DMS53 (cell line): ENCODE measurements around the gene PSRC1.
"Not testable (repeated sequence)": the region's sequence is repeated elsewhere in the genome, so short reads cannot be mapped to it uniquely, and the experiment has no call there.

Source experiments
- DNase-seq: peaks from one replicate; lab custom pipeline; 2025; lab: John Stamatoyannopoulos, UW

The PSRC1 gene

DNA sequence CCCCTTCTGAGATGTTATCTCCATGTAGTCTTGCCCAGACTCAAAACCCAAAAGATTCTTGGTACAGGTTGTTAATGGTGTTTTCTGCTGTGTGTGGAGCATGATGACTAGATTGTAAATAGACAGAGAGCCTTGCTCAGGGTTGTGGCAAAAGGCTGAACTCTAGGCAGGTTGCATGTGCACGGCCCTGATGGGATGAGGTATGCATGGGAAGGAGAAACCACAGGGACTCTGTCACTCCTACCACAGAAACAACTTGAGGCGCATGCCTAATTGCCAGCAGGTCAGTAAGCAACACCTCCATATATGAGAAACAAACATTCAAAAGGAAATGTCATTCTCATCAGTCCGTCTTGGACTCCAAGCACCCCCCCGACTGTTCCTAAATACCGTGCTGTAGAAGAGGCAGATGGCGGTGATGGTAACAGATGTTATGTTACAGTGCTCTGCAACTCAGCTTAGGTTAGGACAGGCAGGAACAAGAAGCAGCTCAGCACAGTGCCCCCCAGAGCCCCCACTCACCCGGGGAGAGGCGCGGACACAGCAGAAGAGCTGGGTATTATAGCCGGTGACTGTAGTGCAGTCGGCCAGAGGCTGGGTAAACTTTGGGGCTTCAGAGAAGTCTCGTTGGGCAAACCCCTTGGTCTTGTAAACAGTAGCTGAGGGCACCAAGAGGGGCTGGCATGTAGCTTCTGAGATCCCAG, 12.9 kb upstream of the PSRC1 start:
- DNase-seq, result no peak

DNA sequence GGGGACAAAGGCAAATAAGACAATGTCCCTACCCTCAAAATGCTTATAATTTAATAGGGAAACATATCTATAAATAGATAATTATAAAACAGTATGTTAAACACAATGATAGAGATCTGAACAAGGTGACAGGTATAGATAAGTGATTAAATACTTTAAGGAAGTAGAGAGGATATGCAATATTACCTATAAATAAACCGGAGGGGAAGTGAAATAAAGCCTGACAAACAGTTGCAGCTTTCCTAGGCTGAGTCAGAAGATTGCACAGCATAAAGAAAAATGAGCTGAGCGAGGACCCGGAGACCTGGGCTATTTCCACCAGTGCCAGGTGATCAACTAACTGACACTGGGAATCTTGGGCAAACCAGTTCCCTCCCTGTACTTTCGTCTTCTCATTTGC, 11.5 kb upstream of the PSRC1 start:
- no peak for DNase-seq

DNA sequence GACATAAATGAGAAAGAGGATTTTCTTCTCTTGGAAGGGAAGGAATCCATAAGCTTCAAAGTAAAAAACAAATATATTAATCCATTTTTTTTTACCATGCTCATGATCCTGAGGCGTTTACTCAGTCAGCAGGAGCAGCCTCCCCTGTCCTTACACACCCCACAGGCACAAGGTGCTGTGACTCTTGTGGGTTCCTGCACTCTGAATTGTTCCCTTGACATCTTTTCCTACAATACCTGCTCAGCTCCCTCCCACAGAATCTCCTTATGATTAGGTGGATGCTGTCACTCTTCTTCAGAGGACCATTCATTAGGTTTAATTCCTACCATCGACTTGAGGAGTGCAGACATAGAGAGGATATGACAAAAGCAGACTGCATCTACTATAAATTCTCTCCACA, 10.1 kb upstream of the PSRC1 start:
- DNase-seq, result no peak

GRCh38 chr1:109292364-109292763, 9.4 kb upstream of the PSRC1 start:
- DNase-seq, result no peak

GRCh38 chr1:109290998-109291397, 8.1 kb upstream of the PSRC1 start:
- DNase-seq, result no peak

- DNase-seq, result no peak
These were observed 7.2 kb upstream of the PSRC1 start for GRCh38 chr1:109290137-109290536.

- not testable (repeated sequence) for DNase-seq
These were observed 3.8 kb upstream of the PSRC1 start for GRCh38 chr1:109286762-109287161.

DNA sequence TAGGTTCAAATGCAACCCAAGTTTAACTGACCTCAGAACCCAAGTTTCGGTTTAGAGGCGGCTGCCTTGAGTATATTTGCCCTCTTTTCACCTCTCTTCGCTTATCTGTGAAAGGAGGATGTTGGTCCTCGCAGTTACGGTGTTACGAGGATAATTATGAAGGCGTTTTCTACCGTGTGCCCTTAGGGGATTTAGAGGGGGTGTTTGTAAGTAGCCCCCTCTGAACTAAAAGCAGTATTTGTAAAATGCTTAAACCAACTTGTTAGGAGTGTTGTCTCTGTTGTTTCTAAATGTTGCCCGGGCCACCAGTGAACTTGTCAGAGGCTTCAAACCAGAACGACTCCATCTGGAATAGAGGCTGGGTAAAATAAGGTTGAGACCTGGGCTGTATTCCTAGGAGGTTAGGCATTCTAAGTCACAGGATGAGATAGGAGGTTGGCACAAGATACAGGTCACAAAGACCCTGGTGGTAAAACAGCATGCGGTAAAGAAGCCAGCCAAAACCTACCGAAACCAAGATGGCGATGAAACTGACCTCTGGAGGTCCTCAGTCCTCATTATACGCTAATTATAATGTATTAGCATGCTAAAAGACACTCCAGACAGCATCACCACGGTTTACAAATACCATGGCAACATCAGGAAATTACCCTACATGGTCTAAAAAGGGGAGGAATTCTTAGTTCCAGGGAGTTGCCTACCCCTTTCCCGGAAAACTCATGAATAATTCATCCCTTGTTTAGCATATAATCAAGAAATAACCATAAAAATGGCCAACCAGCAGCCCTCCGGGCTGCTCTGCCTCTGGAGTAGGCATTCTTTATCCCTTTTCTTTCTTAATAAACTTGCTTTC, 1.0 kb upstream of the PSRC1 start:
- peak; percentile 72 for DNase-seq

GRCh38 chr1:109282497-109282951, 421 bp downstream of the PSRC1 start:
- no peak for DNase-seq

GRCh38 chr1:109281680-109282496, 1.1 kb downstream of the PSRC1 start:
- no peak for DNase-seq

GRCh38 chr1:109280862-109281261, 2.1 kb downstream of the PSRC1 start:
- DNase-seq, result no peak

- no peak for DNase-seq
These were observed 3.2 kb downstream of the PSRC1 start for GRCh38 chr1:109279615-109280278.

GRCh38 chr1:109277434-109278204, 5.3 kb downstream of the PSRC1 start:
- peak; percentile 89 for DNase-seq

- no peak for DNase-seq
These were observed 7.1 kb downstream of the PSRC1 start for GRCh38 chr1:109275706-109276345.

DNA sequence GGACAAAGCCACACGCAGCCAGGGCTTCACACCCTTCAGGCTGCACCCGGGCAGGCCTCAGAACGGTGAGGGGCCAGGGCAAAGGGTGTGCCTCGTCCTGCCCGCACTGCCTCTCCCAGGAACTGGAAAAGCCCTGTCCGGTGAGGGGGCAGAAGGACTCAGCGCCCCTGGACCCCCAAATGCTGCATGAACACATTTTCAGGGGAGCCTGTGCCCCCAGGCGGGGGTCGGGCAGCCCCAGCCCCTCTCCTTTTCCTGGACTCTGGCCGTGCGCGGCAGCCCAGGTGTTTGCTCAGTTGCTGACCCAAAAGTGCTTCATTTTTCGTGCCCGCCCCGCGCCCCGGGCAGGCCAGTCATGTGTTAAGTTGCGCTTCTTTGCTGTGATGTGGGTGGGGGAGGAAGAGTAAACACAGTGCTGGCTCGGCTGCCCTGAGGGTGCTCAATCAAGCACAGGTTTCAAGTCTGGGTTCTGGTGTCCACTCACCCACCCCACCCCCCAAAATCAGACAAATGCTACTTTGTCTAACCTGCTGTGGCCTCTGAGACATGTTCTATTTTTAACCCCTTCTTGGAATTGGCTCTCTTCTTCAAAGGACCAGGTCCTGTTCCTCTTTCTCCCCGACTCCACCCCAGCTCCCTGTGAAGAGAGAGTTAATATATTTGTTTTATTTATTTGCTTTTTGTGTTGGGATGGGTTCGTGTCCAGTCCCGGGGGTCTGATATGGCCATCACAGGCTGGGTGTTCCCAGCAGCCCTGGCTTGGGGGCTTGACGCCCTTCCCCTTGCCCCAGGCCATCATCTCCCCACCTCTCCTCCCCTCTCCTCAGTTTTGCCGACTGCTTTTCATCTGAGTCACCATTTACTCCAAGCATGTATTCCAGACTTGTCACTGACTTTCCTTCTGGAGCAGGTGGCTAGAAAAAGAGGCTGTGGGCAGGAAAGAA, 8.1 kb downstream of the PSRC1 start:
- DNase-seq, result peak; percentile 72

DNA sequence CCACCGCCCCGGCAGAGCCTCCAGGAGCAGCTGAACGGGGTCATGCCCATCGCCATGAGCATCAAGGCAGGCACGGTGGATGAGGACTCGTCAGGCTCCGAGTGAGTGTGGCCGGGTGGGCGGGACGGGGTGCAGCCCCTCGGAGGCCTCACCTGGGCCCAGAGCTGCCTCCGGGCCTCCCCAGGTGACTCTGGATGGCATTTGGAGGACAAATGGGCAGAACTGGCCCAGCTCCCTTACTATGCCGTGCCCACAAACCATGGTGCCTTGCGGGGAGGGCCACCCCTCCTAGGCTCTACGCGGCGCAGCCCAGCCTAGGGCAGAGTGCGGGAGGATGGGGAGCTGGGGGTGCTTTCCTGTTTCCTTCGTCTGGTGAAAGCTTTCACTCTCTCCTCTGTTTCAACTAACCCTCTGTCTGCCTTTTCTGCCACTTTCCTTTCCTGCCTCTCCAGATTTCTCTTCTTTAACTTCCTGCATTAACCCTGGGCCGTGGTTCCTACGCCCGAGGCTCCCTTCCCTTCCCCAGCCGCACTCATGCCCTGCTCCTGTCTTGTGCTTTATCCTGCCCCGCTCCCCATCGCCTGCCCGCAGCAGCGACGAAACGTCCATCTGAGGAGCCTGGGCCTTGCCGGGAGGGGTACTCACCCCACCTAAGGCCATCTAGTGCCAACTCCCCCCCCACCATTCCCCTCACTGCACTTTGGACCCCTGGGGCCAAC, 9.2 kb downstream of the PSRC1 start:
- no peak for DNase-seq

- no peak for DNase-seq
These were observed 10.0 kb downstream of the PSRC1 start for GRCh38 chr1:109272831-109273547.
